Measurements from ENCODE around the gene EDC4. TPM values are rescaled to one million over a fixed set of nuclear protein-coding genes. Genes with fewer than 3 reads are reported as not detected.

EDC4 gene
- total and polyA plus RNA-seq, 9 of the 15 experiments (the other 6 are each of a cell fraction or from before 2014, with no cell fraction given), result 1.1 to 131 (median 74.0) TPM

- peak overlapping the region; percentile 81; the same call in 1 of the 2 replicates for H2AFZ ChIP-seq (ENCODE audit: low read depth, low read length)
- H3K27me3 ChIP-seq (ENCODE audit: control insufficient read depth in 2 of 2, insufficient read depth in 2 of 2, low read length in 2 of 2), result no peaks in the 10 kb centered on the region
- CTCF ChIA-PET (ENCODE audit: low intra/inter-chr PET ratio), result no interaction called here
- no TSS peak for BruUV-seq (replicated peaks)
- POLR2A ChIA-PET, result interaction anchor here (0.6 to 2.7 kb wide), 15 partner anchors 10 to 383 kb away, joined by 3 to 10 read pairs (median 4); partner anchors contain the start of genes NFATC3 and PARD6A
- peaks cover 76% of the 10 kb centered on the region for H3K79me2 ChIP-seq (ENCODE audit: control insufficient read depth, insufficient read depth, low read length)
- peak overlapping the region; percentile 77 for H3K27ac ChIP-seq (ENCODE audit: extremely low read depth, low read depth, low read length)
- FAIRE-seq (peak; percentile 11), ATAC-seq (no peak), DNase-seq (ENCODE audit: extremely low read depth in 1 of 4, low spot score in 3 of 4) (peak in 1 of 4 experiments; percentile 20)
- intact Hi-C loops (cut with micrococcal nuclease) (loop anchor here (2.0 kb wide), 1 partner anchor 47 kb away; the partner anchor contains the start of gene PSKH1), in situ Hi-C loops (cut with MboI) (no loop called here)
- peak overlapping the region; percentile 99 for H3K4me3 ChIP-seq
- H3K9me1 ChIP-seq (ENCODE audit: control insufficient read depth, insufficient read depth, low read length), result peaks cover 4% of the 10 kb centered on the region
- H3K4me1 ChIP-seq (replicated peaks in 1 of 2; ENCODE audit: control insufficient read depth in 2 of 2, insufficient read depth in 2 of 2, low read length in 2 of 2), result peaks cover 37 to 57% of the 10 kb centered on the region in 2 experiments
- peaks cover 27% of the 10 kb centered on the region for H3K36me3 ChIP-seq (ENCODE audit: control insufficient read depth, insufficient read depth, low read length)
- no peak for TF ChIP-seq MIER1 (IDR thresholded peaks at IDR 0.05; ENCODE audit: low read depth)
- no peak for TF ChIP-seq HNRNPL (IDR thresholded peaks at IDR 0.05; ENCODE audit: low read depth, low read length)
- H3K9me3 ChIP-seq (replicated peaks; ENCODE audit: control insufficient read depth, insufficient read depth, low read depth, low read length), result no peaks in the 10 kb centered on the region
- 37% methylated on average over 5 of the region's 5 CpGs for WGBS (ENCODE audit: insufficient coverage, low coverage, missing lambda C conversion rate)
- peak overlapping the region; percentile 94; a peak in 3 of 4 replicates for H3K9ac ChIP-seq (ENCODE audit: insufficient read depth in 1 of 2, low read depth in 2 of 2, low read length in 2 of 2)
- no peaks in the 10 kb centered on the region; the same call in 1 of the 2 replicates for H4K20me1 ChIP-seq (replicated peaks; ENCODE audit: control insufficient read depth, insufficient read depth, low read length)
- peak overlapping the region; percentile 84 for H3K4me2 ChIP-seq (ENCODE audit: insufficient read depth, low read length)
These were observed 27.4 kb upstream of the EDC4 start for GRCh38 chr16:67845291-67846062.

GRCh38 chr16:67846063-67846319 lies 26.9 kb upstream of the EDC4 start:
- Histone ChIP-seq H2AFZ (ENCODE audit: low read depth, low read length) (peak overlapping the region; percentile 81), H3K9ac (ENCODE audit: insufficient read depth in 1 of 2, low read depth in 2 of 2, low read length in 2 of 2) (peak overlapping the region; percentile 94), H3K27me3 (ENCODE audit: control insufficient read depth in 2 of 2, insufficient read depth in 2 of 2, low read length in 2 of 2) (no peaks in the 10 kb centered on the region), H3K9me1 (ENCODE audit: control insufficient read depth, insufficient read depth, low read length) (peaks cover 5% of the 10 kb centered on the region), H3K79me2 (ENCODE audit: control insufficient read depth, insufficient read depth, low read length) (peaks cover 80% of the 10 kb centered on the region), H3K4me2 (ENCODE audit: insufficient read depth, low read length) (peak overlapping the region; percentile 84), H3K9me3 (replicated peaks; ENCODE audit: control insufficient read depth, insufficient read depth, low read depth, low read length) (no peaks in the 10 kb centered on the region), H3K4me1 (replicated peaks in 1 of 2; ENCODE audit: control insufficient read depth in 2 of 2, insufficient read depth in 2 of 2, low read length in 2 of 2) (peaks cover 34 to 57% of the 10 kb centered on the region in 2 experiments), H3K36me3 (ENCODE audit: control insufficient read depth, insufficient read depth, low read length) (peaks cover 28% of the 10 kb centered on the region), H3K4me3 (peak overlapping the region; percentile 99), H4K20me1 (replicated peaks; ENCODE audit: control insufficient read depth, insufficient read depth, low read length) (no peaks in the 10 kb centered on the region; the same call in 1 of the 2 replicates), H3K27ac (ENCODE audit: extremely low read depth, low read depth, low read length) (peak overlapping the region; percentile 77)
- ChIA-PET CTCF (ENCODE audit: low intra/inter-chr PET ratio) (no interaction called here), POLR2A (interaction anchor here (0.6 to 2.7 kb wide), 11 partner anchors 9 to 383 kb away, joined by 3 to 10 read pairs (median 4); partner anchors contain the start of gene PARD6A)
- WGBS (ENCODE audit: insufficient coverage, low coverage, missing lambda C conversion rate), result 9% methylated on average over 2 of the region's 2 CpGs
- no peak for FAIRE-seq
- in situ Hi-C loops (cut with MboI), result no loop called here
- intact Hi-C loops (cut with micrococcal nuclease), result loop anchor here (2.0 kb wide), 1 partner anchor 47 kb away; the partner anchor contains the start of gene PSKH1
- DNase-seq (ENCODE audit: extremely low read depth in 1 of 4, low spot score in 3 of 4), result no peak
- TSS peak; percentile 64 for BruUV-seq (replicated peaks)
- TF ChIP-seq KAT7 (CRISPR knock-in tag; IDR thresholded peaks at IDR 0.05; ENCODE audit: borderline replicate concordance) (0 out of 2 replicates have a peak, but pooled peaks have one; percentile 83), MBD1 (CRISPR knock-in tag; IDR thresholded peaks at IDR 0.05) (0 out of 2 replicates have a peak, but pooled peaks have one; percentile 16), PHF21A (IDR thresholded peaks at IDR 0.05; ENCODE audit: borderline replicate concordance, low read depth) (peak; percentile 86), TCF15 (CRISPR knock-in tag; IDR thresholded peaks at IDR 0.05) (no peak), KDM1A (IDR thresholded peaks at IDR 0.05) (peak in 1 of 2 experiments; percentile 50; a peak in 1 of 4 replicates)
- ATAC-seq, result no peak
